ENCODE data around the gene GPS1.

The GPS1 gene

DNA sequence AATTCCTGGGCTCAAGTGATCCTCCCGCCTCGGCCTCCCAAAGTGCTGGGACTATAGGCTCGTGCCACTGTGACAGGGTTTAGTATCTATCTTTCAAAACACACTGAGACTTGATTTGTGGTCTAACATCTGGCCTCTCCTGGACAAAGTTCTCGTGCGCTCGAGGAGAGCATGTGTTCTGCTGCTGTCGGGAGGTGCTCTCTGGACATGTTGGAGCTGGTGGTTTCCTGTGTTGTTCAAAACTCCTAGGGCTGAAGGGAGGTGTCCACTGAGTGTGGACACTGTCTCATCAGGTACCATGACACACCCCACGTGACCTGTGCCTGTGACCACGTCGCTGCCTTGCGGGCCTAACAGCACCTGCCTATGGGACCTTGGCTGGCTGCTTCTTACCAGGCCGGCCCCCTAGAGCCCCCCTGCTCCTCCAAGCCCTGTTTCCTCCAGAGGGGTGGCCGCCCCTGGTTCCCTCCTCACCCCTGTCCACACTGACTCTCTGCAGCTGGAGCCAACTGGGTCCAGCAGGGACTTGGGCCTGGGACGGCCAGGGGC lies 5.7 kb upstream of the GPS1 start:
- no peak for DNase-seq (ENCODE audit: low read depth)

DNA sequence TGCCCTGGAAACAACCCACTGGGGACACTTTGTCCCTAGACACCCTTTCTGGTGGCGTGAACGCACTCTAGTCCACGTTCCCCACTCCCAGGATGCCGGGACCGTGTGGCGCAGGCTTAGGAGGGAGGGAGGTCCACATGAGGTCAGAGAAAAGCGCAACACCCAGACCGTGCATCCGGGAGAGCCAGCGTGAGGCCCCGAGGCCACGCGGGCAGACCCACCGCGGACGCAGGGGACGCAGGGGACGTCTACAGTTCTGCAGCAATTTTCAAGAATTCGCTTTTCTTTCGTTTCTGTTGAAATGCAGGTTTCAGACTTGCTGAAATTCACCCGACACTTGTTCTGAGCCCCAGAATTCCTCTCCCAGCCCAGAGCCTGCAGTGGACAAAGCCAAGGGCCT lies 4.8 kb upstream of the GPS1 start:
- DNase-seq (ENCODE audit: low read depth) = no peak

DNA sequence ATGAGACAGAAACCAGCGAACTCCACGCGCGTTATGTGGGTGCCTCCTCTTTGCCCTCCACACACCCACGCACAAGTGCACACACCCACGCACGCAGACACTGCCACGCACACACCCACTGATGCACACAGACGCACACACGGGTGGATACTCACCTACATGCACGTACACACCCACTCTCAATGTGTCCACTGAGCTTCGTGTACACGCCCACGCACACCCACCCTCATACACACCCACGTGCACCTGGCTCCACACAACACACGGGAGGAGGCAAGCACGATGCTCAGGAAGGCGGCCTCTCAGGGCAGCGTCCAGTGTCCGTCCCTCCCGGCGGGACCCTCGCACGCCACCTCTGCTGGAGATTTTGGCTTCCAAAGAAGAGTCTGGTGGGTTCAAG lies 4.3 kb upstream of the GPS1 start:
- no peak for DNase-seq (ENCODE audit: low read depth)

DNA sequence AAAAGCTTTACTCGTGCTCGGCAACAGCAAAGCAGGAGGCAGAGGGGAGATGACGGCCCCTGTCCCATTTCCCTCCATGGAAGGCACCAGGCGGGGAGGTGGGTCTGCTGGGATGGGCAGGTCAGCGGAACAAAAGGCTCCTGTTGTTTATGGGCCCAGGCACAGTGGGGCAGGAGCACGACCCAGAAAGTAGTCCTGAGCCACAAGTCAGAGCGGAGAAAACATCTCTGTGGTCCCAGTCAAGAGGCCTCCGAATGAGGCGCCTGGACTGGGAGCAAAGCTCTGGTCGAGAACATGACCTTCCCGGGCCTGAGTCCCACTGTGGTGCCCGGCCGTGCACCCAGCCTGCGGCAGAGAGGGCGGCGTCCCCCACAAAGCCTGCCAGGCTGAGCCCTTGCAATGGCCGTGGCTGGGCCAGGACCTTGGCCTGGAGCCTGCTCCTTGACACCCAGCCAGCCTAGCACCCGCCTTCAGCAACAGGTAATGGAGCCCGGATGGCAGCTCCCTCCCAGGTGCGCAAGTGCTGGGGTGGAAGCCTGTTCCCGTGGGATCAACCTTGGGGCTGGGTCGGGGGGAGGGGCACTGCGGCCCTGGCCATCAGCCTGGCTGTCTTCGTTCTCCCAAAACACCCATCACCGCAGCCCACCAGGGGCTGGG lies 3.7 kb upstream of the GPS1 start:
- no peak for DNase-seq (ENCODE audit: low read depth)

DNA sequence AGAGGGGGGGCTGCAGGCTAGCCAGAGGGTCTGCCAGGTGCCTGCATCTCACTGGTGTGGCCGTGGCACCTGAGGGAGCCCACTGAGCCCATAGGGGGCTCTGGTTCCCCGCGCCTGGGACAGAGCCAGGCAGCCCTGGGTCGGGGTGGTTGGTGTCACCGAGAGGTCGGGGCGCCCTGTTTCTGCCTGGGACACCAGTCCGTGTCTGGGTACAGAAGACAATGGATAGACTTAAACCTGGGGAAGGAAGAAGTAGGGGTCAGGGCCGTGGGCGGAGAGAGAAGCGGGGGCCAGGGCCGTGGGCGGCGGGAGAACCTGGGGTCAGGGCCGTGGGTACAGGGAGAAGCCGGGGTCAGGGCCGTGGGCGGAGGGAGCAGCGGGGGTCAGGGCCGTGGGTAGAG lies 3.1 kb upstream of the GPS1 start:
- DNase-seq (ENCODE audit: low read depth) = no peak

DNA sequence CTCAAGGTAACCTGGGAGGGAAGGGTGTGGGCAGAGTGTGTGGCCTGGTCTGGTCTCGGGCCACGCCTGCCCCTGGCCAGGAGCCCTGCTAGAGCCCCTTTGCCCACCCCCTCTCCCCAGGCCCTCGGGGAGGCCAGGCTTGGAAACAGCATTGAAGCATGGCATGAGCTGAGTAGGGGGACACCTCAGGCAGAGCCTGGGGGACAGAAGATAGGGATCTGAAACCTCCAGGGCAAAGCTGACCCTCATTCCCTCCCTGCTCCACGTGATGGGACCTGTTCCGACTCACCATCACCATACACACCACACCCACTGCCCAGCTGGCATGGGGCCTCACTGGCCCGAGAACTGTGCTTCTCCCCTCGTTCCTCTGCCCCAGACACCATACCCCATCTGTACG lies 2.6 kb upstream of the GPS1 start:
- DNase-seq (ENCODE audit: low read depth) = no peak

DNA sequence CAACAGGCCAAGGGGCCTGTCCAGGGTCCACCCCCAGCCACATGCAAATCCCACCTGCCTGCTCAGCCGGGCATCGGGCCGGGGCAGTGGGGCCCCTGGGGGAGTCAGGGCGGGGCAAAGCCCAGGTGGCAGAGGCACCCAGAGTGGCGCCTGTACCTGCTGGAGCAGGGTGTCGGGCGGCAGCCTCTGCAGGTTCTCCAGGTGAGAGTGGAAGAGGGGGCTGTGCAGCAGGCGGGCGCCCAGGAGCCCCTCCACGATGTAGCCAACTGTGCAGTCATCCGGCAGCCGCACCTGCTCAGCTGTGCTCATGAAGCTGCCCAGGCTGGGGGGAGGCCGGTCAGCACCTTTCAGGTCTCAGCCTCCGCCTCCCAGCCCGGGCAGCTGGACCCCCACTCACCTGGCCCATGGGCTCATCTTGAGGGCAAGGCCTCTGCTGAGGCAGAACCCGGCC lies 2.2 kb upstream of the GPS1 start:
- DNase-seq (ENCODE audit: low read depth) = no peak

DNA sequence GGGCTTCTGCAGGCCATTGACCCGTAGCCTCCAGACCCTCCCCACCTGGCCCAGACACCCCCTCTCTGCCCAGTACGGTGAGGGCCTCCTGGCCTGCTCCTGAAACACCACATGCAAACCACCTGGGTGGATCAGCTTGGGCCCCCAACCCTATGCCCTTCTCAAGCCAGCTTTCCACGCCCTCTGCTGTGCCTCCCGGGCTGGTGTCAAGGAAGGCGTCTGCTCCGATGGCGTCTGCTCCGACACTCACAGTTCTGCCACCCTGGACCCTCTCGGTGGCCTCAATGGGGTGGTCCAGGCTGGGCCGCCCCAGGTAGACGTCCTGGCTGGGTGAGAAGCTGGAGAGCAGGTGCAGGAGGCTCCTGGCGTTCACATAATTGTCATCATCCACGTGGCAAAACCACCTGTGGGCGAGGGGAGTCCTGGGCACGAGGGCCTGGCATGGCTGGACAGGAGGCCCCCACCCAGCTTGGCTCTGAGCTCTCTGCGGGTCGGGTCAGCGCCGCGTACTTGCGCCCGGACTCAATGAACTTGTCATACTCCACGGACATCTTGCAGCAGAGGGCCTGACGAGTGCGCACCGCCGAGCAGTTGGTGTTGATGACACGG lies 1.4 kb upstream of the GPS1 start:
- no peak for DNase-seq (ENCODE audit: low read depth)

DNA sequence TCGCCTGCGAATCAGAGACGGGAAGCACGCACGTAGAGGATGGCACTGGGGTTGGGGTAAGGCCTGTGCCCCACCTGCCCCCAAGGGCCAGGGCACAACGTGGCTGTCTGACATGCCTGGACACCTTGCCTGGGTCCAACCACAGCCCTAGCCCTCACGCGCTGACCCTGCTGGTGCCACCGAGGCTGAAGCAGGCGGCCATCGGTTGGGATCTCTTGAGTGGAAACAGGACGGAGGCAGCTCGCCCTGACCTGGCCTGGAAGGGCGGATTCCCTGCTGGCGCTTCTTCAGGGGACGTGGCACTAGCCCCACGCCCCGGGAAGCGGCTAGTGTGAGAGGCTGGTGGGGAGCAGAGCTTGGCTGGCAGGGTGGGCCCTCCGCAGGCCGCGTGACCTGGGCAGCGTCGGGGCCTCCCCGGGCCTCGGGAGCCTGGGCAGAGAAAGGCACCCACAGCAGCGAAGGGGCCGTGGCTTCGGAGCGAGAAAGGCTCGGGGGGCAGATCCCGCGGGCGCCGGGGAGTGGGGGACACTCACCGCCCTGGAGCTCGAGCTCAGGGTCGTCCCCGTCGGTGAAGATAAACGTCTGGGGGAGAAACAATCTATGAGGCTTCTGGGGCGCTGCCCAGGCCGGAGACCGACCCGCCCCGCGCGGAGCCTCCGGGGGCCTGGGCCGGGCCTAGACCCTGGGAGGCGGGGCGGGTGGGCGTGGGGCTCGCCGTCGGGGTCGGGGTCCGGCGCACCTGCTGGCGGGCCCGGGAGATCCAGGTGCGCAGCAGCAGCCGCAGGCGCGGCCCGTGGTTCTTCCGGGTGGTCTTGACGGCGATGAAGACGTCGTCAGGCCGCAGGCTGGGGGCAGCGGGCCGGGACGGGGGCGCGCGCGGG lies 697 bp upstream of the GPS1 start:
- DNase-seq (ENCODE audit: low read depth) = no peak

DNA sequence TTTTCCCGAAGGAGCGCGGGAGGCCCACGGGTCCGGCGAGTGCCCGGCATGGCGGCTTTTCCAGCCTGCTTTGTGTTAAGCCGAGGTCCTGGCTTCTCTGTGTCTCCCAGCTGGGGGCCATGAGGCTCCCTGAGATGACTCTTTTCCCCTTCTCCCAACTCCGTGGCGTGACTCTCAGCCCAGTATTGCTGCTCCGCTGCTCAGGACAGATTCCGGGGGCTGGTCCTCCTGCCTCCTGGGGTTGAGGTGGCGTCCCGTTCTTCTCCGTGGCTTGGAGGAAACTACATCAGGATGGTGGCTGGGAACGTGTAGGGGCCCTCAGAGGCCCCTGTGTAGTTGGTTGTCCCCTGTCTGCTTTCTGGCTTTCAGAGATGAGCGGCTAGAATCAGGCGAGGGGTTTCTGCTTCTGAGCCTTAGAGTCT lies 951 bp downstream of the GPS1 start:
- no peak for DNase-seq (ENCODE audit: low read depth)

DNA sequence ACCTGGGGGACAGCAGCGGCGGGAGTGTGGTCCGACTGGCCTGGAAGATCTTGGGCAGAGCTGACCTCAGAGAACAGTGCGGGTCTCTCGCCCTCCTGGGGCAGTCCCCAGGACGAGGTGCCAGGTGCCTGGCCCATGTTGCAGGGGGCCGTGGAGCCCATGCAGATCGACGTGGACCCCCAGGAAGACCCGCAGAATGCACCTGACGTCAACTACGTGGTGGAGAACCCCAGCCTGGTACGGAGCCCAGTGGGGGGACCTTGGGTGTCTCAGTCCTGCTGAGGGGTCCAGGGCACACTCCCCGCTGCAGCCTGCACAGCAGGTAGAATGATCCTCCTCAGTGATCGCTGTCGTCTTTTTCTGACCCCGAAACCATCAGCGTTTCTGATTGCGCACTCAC lies 1.4 kb downstream of the GPS1 start:
- no peak for DNase-seq (ENCODE audit: low read depth)

DNA sequence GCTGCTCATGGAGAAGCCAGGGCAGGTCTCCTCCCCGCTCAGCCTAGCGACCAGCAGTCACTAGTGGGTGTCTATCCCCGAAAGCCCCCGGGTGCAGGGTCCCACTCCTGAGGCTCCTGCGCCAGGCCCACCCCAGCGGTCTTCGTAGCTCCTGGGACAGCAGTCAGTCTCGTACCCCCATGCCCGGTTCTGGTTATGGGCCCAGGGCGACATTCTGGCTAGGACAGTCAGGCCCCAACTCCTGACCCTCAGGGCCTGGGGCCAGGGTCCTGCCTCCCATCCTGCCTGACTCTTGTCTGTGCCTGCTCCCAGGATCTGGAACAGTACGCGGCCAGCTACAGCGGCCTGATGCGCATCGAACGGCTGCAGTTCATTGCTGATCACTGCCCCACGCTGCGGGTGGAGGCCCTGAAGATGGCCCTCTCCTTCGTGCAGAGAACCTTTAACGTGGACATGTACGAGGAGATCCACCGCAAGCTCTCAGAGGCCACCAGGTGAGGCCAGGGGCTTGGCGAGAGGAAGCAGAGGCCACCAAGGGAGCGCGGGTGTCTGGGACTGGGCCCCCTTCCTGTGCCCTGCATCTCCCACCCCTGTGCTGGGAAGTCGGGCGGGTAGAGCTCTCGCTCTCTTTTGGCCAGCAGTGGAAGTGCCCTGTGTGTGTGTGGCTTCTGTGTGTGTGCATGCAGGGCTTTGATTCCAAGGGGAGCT lies 2.0 kb downstream of the GPS1 start:
- no peak for DNase-seq (ENCODE audit: low read depth)

DNA sequence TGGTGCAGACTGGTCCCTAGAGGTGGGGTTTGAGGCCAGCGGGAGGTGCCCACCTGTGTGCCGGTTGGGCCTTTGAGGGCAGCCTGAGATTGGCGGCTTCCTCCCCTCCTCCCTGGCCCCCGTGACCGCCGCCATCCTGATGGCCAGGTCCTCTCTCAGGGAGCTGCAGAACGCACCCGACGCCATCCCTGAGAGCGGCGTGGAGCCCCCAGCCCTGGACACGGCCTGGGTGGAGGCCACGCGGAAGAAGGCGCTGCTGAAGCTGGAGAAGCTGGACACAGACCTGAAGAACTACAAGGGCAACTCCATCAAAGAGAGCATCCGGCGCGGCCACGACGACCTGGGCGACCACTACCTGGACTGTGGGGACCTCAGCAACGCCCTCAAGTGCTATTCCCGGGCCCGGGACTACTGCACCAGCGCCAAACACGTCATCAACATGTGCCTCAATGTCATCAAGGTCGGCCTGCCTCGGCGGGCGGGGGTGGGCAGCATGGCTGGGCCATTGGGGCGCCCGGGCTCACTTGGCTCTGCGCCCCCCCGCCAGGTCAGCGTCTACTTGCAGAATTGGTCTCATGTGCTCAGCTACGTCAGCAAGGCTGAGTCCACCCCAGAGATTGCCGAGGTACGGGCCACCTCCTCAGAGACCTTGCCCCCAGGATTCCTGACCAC lies 2.8 kb downstream of the GPS1 start:
- no peak for DNase-seq (ENCODE audit: low read depth)

DNA sequence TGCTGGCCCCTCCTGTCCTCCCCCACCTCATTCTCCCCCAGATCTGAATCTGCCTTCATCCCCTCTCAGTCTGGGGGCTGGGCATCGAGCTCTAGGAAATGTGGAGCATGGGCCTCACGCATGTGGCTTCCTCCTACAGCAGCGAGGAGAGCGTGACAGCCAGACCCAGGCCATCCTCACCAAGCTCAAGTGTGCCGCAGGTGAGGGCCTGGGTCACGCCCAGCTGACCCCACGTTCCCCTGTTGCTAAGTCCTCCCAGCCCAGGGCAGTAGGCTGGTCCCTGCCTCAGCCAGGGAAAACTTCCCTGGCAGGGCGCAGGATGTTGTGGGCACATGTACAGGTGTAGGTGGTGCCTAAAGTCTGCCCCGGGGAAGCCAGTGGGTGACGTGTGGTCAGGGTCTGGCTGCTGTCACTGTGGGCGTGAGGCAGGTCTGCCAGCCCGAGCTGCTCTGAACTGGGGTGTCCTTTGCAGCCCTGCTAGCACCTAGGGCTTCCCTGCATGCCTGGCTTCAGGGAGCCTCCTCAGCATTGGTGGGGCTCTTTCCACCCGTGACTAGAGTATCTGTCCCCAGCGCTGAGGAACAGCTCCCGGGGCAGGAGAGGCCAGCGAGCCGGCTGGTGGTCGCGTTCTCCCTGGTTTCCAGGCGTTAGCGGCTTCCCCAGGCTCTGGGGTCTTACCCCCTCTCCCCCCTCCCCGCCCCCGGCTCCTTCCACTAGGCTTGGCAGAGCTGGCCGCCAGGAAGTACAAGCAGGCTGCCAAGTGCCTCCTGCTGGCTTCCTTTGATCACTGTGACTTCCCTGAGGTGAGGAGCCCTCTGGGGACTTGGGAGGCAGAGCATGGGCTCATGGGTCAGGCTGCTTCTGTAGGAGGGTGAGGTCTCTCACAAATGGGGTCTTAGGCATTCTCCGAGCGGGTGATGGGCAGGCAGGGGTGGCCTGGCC lies 3.6 kb downstream of the GPS1 start:
- DNase-seq (ENCODE audit: low read depth) = no peak

DNA sequence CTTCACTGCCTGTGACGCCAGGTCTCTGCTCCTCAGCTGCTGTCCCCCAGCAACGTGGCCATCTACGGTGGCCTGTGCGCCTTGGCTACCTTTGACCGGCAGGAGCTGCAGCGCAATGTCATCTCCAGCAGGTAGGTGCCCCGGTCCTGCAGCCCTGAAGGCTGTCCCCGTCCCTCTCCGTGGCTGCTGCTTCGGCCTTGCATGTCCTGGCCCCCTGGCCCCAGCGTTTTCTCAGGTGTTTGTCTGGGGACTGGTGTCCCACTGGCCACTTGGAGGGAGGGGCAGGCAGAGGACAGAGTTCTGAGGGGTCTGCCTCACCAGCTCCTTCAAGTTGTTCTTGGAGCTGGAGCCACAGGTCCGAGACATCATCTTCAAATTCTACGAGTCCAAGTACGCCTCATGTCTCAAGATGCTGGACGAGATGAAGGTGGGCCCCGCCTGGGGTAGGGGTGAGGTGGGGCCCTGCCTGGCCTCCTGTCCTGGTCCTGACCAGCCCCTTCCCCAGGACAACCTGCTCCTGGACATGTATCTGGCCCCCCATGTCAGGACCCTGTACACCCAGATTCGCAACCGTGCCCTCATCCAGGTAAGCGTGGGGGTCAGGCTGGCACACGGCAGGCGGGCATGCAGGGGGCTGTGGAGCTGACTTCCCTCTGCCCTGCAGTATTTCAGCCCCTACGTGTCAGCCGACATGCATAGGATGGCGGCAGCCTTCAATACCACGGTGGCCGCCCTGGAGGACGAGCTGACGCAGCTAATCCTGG lies 4.4 kb downstream of the GPS1 start:
- no peak for DNase-seq (ENCODE audit: low read depth)

DNA sequence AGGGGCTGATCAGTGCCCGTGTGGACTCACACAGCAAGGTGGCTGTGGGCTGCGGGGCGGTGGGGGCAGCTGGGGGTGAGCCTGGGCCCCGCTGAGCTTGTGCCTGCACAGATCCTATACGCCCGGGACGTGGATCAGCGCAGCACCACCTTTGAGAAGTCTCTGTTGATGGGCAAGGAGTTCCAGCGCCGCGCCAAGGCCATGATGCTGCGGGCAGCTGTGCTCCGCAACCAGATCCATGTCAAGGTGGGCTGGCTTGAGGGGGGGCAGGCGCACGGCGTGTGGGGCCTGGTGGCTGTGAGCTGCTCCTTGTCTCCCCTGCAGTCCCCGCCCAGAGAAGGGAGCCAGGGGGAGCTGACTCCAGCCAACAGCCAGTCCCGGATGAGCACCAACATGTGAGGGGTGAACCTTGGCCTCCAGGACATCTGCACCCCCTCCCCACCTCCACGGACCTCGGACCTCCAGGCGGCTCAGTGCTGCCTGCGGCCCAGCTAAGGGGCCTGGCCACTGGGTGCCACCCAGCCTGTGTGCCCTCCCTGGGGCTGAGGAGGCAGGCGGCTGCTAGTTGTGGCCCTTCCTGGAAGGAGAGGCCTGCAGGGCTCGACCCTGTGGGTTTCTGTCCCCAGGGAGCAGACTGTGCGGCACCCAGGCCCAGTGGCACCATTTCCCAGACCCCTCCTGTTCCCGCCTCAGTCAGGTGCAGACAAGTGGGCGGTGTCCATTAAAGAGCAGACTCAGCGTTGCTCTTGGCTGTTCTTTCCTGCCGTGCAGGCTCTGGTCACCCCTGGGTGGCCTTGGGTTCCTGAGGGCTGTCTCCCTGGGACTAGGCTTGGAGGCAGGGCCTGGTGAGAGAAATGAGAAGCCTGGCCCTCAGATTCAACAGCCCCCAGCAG lies 5.3 kb downstream of the GPS1 start:
- no peak for DNase-seq (ENCODE audit: low read depth)

DNA sequence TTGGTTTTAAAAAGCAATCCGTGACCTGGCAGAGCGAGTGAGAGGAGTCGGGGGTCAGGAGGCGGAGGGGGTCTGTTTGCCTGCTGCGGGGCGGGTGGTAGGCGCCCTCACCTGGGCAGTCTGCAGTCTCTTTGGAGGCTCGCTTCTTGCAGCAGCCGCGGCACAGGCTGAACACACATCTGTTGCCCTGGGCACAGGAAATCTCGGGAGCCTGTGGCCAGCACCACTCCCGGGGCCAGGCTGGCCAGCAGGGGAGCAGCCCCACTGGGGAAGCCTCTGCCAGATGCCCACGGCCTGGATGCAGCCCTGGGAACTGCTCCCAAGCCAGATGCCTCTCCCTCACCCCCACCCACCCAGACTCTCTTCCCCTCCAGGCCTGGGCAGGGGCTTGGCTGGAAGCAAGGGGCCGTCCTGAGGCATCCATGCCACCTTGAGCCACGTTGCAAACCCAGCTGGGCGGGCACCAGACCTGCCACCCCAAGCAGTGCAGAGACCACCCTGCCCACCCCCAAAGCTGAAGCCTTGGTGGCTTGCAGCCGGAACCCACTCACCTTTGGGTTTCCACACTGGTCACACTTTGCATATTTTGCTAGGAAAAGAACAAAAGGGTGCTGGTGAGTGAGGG lies 6.6 kb downstream of the GPS1 start:
- DNase-seq (ENCODE audit: low read depth) = no peak

DNA sequence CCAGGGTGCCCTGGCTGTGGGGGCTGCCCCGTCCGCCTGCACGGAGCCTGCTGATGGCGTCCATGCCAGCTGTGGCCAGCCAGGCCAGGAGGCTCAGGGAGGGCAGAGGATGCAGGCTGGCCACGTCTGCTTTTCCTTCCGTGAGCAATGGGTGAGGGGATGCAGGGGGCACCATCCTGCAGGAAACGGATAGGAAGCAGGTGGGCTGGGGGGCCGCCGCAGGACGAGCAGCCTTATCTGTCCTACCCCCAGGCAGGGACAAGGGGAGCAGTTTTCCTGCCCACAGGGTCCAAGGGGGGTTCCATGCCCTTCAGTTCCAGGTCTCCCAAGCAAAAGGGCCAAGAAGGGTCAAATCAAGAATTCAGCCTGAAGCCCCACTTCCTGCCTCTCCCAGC lies 7.2 kb downstream of the GPS1 start:
- DNase-seq (ENCODE audit: low read depth) = no peak
